Measurements from ENCODE around the gene C1orf185.
"Not testable (repeated sequence)": the region's sequence is repeated elsewhere in the genome, so short reads cannot be mapped to it uniquely, and the experiment has no call there.

C1orf185 gene

GRCh38 chr1:51168266-51168845 is 66.3 kb downstream of the C1orf185 start:
- Mint-ChIP-seq H3K27ac (no peak overlapping the region), H3K4me1 (peaks cover 9% of the 10 kb centered on the region), H3K4me3 (no peak overlapping the region), H3K27me3 (no peaks in the 10 kb centered on the region), H3K9me3 (no peaks in the 10 kb centered on the region)
- peak; percentile 68 for ATAC-seq
- DNase-seq, result no peak

- no peak overlapping the region for H3K4me3 Mint-ChIP-seq
- DNase-seq (no peak), ATAC-seq (no peak)
- H3K9me3 Mint-ChIP-seq, result no peaks in the 10 kb centered on the region
- H3K27ac Mint-ChIP-seq, result no peak overlapping the region
- H3K27me3 Mint-ChIP-seq, result no peaks in the 10 kb centered on the region
- H3K4me1 Mint-ChIP-seq, result peaks cover 9% of the 10 kb centered on the region
Observed at GRCh38 chr1:51168936-51169335, 66.9 kb downstream of the C1orf185 start.

DNA sequence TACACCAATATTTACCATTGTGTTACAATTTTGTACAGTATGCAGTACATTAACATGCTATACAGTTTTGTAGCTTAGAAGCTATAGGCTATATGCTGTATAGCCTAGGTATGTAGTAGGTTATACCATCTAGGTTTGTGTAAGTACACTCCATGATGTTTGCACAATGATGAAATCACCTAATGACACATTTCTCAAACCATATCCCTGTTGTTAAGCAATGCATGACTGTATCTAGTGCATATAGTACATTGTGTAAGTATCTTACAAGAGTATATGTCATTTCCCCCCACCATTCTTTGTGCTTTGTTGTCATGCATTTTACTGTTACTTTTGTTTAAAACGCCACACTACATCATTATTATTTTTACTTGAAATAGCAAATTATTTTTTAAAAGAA is 68.3 kb downstream of the C1orf185 start:
- Mint-ChIP-seq H3K27ac (no peak overlapping the region), H3K9me3 (no peaks in the 10 kb centered on the region), H3K27me3 (peaks cover 8% of the 10 kb centered on the region), H3K4me3 (no peak overlapping the region), H3K4me1 (peaks cover 12% of the 10 kb centered on the region)
- DNase-seq (no peak), ATAC-seq (peak; percentile 40)

DNA sequence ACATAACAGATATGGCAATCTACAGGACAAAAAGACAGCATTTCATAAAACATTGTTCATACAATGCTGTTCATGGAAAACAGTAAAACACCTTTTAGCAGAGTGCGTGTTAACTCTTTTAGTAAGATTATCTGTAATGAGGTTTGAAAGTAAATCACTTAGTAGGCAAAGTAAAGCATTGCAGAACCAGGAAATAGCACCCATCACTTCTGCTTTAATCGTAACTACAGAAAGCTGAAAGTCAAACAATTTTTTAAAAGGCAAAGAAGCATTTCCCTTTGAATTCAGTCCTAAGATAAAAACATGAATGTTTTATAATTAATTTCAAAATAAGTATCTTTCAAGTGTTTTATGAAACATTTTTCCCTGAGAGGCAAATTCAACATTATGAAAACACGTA is 70.8 kb downstream of the C1orf185 start:
- no peak for ATAC-seq
- H3K27me3 Mint-ChIP-seq, result peaks cover 25% of the 10 kb centered on the region
- DNase-seq, result no peak
- H3K4me3 Mint-ChIP-seq, result no peak overlapping the region
- H3K4me1 Mint-ChIP-seq, result peaks cover 13% of the 10 kb centered on the region
- no peak overlapping the region for H3K27ac Mint-ChIP-seq
- no peaks in the 10 kb centered on the region for H3K9me3 Mint-ChIP-seq

- Mint-ChIP-seq H3K27ac (no peak overlapping the region), H3K27me3 (peaks cover 33% of the 10 kb centered on the region), H3K4me3 (no peak overlapping the region), H3K4me1 (peaks cover 5% of the 10 kb centered on the region), H3K9me3 (no peaks in the 10 kb centered on the region)
- DNase-seq, result no peak
- ATAC-seq, result no peak
Observed at GRCh38 chr1:51175278-51175677, 73.2 kb downstream of the C1orf185 start.

DNA sequence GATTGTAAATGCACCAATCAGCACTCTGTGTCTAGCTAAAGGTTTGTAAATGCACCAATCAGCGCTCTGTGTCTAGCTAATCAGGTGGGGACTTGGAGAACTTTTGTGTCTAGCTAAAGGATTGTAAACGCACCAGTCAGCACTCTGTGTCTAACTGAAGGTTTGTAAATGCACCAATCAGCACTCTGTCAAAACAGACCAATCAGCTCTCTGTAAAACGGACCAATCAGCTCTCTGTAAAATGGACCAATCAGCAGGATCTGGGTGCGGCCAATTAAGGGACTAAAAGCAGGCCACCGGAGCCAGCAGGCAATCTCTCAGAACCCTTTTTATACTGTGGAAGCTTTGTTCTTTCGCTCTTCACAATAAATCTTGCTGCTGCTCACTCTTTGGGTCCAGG is 76.0 kb downstream of the C1orf185 start:
- not testable (repeated sequence) for H3K27ac Mint-ChIP-seq, H3K4me3 Mint-ChIP-seq, H3K9me3 Mint-ChIP-seq, ATAC-seq, DNase-seq, H3K4me1 Mint-ChIP-seq
- H3K27me3 Mint-ChIP-seq, result peaks cover 51% of the 10 kb centered on the region

DNA sequence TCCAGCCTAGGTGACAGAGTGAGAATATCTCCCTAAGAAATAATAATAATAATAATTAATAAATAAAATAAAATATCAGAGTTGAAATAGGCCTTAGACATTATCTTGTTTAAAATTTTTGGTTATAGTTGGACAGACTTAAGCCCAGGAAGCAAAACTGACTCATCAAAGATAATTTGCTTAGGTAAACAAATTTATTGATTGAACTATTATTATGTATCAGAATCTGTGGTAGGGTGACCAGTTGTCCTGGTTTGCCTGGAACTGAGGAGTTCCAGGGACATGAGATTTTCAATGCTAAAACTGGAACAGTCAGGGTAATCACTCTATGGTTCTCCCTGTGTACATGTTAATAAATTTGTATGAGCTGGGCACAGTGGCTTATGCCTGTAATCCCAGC is 86.2 kb downstream of the C1orf185 start:
- ATAC-seq (no peak), DNase-seq (no peak)
- H3K27me3 Mint-ChIP-seq, result no peaks in the 10 kb centered on the region
- no peaks in the 10 kb centered on the region for H3K9me3 Mint-ChIP-seq
- H3K4me3 Mint-ChIP-seq, result no peak overlapping the region
- no peaks in the 10 kb centered on the region for H3K4me1 Mint-ChIP-seq
- no peak overlapping the region for H3K27ac Mint-ChIP-seq

- H3K27ac Mint-ChIP-seq, result no peak overlapping the region
- no peak overlapping the region for H3K4me3 Mint-ChIP-seq
- ATAC-seq, result no peak
- no peaks in the 10 kb centered on the region for H3K4me1 Mint-ChIP-seq
- peak; percentile 25 to 26 for DNase-seq
- no peaks in the 10 kb centered on the region for H3K27me3 Mint-ChIP-seq
- H3K9me3 Mint-ChIP-seq, result no peaks in the 10 kb centered on the region
Observed at GRCh38 chr1:51189421-51190073, 87.5 kb downstream of the C1orf185 start.

DNA sequence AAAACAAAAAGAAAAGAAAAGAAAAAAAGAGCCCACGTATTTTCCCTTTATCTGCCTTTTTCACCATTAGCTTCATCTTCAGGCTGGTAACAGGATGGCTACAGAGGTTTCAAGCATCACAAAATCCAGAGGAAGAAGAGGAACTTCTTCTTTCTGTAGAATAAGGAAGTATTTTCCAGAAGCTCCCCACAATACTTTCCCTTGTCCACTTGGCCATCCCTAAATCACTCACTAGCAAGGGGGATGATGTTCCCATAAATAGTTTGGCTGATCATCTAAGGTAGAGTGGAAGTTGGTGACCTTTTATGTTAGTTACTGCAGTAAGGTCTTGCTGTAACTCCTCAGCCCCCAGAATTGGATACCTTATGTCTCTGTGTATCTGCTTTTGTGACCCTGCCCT is 88.9 kb downstream of the C1orf185 start:
- ATAC-seq, result no peak
- Mint-ChIP-seq H3K9me3 (no peaks in the 10 kb centered on the region), H3K4me3 (no peak overlapping the region), H3K27ac (no peak overlapping the region), H3K4me1 (no peaks in the 10 kb centered on the region), H3K27me3 (no peaks in the 10 kb centered on the region)
- no peak for DNase-seq

DNA sequence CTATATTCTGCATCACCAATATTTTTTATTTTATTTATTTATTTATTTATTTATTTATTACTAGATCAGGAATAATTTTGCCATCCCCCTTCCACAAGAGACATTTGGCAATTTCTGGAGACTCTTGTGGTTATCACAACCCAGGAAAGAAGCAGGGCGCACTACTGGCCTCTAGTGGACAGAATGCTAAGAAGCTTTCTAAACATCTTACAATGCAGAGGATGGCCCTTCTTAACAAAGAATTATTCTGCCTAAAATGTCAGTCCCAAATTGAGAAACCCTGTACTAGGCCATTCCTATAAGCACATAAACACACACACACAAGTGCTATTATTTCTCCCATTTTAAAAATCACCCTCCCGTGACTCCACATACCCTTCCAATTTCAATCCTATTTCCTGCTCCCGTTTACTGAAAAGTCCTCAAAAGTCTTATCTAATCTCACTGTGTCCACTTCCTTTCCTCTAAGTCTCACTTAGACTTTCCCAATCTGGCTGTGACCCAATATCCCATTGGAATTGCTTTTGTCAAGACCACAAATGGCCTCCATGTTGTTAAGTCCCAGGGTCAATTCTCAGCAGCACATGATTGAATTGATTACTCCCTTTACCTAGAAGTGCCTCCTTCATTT is 90.3 kb downstream of the C1orf185 start:
- DNase-seq (peak; percentile 38 to 39), ATAC-seq (peak; percentile 37)
- no peak overlapping the region for H3K4me3 Mint-ChIP-seq
- no peak overlapping the region for H3K27ac Mint-ChIP-seq
- H3K4me1 Mint-ChIP-seq, result no peaks in the 10 kb centered on the region
- no peaks in the 10 kb centered on the region for H3K9me3 Mint-ChIP-seq
- H3K27me3 Mint-ChIP-seq, result no peaks in the 10 kb centered on the region

GRCh38 chr1:51193564-51193963 is 91.5 kb downstream of the C1orf185 start:
- H3K27me3 Mint-ChIP-seq, result no peaks in the 10 kb centered on the region
- no peak overlapping the region for H3K4me3 Mint-ChIP-seq
- no peak for ATAC-seq
- DNase-seq, result no peak
- H3K4me1 Mint-ChIP-seq, result no peaks in the 10 kb centered on the region
- no peaks in the 10 kb centered on the region for H3K9me3 Mint-ChIP-seq
- no peak overlapping the region for H3K27ac Mint-ChIP-seq

Measured in stimulated activated naive CD8-positive, alpha-beta T cell treated with anti-CD3 and anti-CD28 coated beads, Interleukin-15, amount 100 ng/mL, for 72 hours (primary cell).